GM18519 (cell line): ENCODE data around the gene THRAP3.
"Not testable (repeated sequence)": the region's sequence is repeated elsewhere in the genome, so short reads cannot be mapped to it uniquely, and the experiment has no call there.

Experiments
- ATAC-seq: cut with Tn5 transposase; IDR thresholded peaks from one replicate; pipeline ENCODE4 v1.9.1; 2021; ENCODE audit warnings: mild to moderate bottlenecking, moderate library complexity; ENCODE audit not compliant: unreplicated experiment, low FRiP score

Gene THRAP3

DNA sequence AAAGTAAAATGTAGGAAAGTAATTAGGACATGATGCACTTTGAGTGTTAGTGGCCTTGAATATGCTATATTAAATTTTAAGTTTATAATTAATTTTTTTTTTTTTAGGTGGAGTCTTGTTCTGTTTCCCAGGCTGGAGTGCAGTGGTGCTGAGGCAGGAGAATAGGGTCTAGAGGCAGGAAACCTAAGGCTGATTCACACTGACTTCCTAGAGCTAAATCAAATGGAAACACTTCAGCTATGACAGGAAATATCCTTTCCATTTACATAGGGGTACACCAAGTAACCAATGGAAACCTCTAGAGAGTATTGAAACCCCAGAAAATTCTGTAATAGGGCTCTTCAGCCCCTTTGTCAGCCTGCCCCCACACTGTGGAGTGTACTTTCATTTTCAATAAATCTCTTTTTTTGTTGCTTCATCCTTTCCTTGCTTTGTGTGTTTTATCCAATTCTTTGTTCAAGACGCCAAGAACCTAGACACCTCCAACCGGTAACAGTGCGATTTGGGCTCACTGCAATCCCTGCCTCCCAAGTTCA lies 17.9 kb upstream of the THRAP3 start:
- no peak for ATAC-seq

DNA sequence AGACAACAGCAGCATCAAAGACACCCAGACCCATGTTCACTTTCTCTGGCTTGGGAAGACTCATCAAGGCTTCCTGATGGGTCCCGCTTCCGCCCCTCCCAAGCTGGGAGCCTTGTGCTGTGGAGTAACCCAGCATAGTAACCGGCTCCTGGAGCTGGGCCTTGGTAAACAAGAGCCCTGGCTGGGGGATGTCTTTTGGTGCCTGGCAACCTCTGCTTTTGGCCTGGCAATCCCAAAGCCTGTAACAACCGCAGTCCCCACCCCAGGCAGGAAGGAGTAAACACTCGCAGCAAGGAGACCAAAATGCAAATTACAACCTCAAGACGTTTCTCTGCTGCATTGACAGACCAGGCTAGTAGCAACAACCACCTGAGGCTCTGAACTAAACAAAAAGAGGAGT lies 16.9 kb upstream of the THRAP3 start:
- ATAC-seq = no peak

DNA sequence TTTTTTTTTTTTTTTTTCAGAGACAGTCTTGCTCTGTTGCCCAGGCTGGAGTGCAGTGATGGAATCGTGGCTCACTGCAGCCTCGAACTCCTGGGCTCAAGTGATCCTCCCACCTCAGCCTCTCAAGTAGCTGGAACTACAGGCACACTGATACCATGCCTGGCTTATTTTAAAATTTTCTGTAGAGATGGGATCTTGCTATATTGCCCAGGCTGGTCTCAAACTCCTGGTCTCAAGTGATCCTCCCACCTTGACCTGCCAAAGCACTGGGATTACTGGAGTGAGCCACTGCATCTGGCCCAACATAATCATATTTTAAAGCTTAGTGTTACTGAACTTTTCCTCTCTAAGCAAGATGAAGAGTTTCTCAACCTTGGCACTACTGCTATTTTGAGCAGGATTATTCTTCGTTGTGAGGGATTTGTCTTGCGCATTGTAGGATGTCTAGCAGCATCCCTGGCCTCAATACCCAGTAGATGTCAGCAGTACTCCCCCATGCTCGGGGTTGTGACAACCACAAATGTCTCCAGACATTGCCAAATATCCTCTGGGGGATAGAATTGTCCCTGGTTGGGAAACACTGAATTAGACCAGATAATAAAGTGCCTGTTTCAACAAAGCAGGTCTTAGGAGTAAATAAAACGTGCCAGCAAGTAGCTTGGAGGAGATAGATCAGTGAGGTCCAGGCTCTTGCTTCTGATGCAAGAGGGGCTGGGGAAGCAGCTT lies 15.1 kb upstream of the THRAP3 start:
- no peak for ATAC-seq

DNA sequence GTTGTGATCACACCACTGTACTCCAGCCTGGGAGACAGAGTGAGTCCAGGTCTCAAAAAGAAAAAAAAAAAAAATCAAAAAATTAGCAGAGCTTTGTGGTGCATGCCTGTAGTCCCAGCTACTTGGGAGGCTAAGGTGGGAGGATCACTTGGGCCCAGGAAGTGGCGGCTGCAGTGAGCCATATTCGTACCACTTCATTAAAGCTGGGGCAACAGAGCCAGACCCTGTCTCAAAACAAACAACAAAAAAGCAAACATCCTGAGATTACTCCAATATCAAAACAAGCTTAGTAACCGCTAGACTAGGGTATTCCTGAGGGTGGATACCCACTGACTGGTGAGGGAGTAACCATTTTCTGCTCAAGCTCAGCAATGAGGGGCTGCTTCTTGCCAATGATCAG lies 12.9 kb upstream of the THRAP3 start:
- no peak for ATAC-seq

DNA sequence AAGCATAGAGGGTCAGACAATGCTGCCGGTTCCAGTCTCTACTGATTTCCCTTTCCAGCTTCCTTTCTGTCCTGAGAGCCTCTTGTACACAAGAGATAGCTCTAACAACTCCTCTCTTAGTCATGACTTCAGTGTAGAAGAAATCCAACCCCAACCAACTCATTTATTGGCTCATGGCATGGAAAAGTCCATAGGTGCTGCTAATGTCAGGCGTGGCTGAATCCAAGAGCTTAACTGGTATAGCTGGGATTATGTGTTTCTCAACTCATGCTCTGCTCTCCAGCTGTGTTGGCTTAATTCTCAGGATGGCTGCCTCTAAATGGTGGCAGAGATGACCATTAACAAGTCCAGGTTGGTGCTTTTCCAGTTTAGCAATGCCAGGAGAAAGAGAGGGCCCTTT lies 12.4 kb upstream of the THRAP3 start:
- no peak for ATAC-seq

DNA sequence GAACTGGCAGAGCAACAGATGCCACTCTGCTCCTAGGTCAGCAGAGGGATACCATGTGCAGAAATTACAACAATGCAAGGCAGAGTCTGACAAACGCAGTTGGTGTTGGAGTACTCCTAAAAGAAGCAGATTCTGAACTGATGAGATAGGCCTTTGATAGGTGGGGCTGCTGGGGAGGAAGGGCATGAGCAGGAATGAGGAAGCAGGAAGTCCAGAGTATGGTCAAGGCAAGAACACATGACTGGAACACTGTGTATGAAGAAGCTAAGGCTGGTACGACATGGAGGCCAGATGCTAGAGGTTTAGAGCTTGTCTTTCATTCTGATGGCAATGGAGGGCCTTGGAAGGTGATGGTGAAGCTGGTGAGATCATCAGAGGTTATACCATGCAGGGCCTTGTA lies 11.5 kb upstream of the THRAP3 start:
- ATAC-seq = no peak

DNA sequence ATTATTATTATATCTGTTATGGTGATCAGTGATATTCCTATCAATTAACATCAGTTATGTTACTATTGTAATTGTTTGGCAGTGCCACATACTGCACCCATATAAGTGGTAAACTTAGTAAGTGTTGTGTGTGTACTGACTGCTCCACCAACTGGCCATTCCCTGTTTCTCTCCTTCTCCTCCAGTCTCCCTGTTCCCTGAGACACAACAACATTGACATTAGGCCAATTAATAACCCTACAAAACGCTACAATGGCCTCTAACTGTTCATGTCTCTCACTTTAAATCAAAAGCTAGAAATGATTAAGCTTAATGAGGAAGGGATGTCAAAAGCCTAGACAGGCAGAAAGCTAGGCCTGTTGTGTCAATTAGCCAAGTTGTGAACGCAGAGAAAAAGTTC lies 6.6 kb upstream of the THRAP3 start:
- ATAC-seq = no peak

DNA sequence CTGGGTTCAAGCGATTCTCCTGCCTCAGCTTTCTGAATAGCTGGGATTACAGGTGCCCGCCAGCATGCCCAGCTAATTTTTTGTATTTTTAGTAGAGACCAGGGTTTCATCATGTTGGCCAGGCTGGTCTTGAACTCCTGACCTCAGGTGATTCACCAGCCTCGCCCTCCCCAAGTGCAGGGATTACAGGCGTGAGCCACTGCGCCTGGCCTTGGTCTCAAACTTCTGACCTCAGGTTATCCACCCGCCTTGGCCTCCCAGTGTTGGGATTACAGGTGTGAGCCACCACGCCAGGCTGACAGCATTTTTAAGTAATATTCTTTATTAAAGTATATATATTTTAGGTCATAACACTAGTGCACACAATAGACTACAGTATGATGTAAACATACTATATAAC lies 2.3 kb upstream of the THRAP3 start:
- ATAC-seq = not testable (repeated sequence)

DNA sequence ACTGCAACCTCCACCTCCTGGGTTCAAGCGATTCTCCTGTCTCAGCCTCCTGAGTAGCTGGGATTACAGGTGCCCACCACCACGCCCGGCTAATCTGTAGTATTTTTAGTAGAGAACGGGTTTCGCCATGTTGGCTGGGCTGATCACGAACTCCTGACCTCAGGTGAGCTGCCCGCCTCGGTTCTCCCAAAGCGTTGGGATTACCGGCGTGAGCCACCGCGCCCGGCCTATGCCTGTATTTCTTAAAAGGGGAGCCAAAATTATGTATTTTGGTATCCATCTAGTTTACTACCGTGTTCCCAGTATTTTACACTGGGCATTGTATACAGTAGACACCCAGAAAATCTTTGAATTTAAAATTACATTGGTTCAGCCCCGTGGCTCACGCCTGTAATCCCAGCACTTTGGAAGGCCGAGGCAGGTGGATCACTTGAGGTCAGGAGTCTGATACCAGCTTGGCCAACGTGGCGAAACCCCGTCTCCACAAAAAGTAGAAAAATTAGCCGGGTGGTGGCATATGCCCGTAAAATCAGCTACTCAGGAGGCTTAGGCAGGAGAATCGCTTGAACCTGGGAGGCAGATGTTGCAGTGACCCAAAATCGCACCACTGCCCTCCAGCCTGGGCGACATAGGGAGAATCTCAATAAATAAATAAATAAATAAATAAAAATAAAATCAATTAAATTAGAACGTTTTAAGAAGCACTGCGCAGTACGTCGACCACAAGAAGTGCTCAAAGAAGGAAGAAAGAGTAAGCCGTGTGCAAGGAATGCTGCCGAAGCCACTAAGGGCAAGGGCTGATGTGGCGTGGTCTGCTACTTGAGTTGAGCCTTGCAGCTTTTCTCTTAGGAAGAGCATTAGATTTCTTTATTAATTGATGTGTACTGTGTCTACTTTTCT lies 1.5 kb upstream of the THRAP3 start:
- no peak for ATAC-seq

DNA sequence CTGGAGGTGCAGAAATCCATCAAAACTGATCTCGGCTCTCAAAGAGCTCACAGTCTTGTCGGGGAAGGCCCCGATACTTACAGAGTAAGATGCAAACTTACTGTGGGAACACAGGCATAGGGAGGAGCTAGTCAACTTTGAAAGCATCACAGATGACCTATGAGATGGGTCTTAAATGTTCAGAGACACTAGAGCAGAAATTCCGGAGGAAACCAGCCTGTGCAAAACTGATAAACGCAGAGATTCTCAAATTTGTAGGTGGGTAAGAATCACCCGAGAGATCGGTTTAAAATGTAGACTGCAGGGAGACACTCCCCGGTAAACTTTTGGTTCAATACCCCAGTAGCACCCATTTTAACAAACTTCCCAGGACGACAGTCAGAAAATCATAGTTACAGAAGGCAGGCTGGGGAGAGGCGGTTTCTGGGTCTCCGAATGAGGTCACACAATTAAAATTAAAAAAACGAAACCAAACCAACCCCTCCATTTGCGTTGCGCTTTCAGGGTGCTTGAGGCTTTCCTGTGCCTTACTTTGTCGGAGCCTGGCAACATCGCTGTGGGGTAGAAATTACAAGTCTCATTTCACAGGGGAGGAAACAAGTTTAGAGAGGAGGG lies 755 bp upstream of the THRAP3 start:
- peak; percentile 11 for ATAC-seq

DNA sequence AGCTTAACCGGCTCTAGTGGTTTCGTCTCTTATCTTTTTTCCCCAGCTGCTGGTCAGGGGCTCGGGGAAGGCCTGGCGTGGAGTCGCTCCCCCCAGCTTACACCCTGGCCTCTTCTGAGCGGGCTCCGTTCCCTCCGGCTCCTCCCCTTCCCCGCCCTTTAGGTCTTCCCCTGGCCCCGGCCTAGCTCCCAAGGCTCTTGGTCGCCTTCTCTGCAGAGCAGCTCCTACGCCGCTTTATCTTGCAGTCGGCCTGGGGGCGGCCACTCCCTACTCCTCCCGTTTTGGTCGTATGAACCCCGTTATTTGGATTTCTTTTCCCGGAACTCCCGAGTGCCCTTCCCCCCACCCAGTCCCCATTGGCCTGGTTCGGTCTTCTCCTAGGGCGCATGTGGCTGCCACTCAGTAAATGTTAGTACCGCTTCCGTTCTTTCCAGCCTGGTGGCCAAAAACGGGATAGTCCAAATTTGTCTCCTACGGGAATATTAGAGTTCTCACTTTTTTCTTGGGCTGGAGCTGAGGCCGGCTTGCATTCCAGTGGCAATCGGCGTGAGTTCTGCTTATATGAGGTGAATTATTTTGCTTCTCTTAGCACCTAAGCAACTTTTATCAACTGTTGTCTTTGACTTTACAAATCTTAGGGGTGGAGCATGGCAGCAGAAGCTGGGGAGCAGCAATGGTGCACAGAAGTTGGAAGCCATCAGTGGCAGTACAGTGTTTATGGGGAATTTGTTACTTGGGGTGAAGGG lies 467 bp downstream of the THRAP3 start:
- peak; percentile 16 for ATAC-seq

DNA sequence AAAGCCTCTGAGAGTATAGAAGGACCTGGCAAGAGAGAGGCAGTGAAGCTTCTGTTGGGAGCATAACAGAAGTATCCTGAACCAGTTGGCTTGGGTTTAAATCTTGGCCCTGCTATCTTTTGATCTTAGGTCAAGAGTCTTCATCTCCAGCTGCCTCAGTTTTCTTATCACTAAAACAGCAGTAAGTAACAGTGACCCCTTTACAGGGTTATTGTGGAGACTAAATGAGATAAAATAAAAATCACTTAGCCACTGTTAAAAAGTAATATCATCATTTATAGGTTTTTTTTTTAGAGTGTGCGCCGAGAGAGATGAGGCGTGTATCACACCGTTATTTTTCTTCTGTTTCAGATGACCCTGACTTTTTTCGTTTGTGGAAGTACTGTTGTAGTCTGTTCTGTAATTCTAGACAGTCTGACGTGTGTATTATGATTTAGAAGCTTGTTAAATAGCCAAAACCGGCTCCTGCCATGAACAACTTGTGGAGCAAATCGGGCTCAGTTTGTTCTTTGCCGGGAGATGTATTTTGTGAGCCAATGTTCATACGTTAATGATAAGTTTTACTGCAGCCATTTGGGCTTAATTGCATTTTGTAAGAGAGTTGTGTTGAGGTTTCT lies 1.1 kb downstream of the THRAP3 start:
- ATAC-seq = no peak

DNA sequence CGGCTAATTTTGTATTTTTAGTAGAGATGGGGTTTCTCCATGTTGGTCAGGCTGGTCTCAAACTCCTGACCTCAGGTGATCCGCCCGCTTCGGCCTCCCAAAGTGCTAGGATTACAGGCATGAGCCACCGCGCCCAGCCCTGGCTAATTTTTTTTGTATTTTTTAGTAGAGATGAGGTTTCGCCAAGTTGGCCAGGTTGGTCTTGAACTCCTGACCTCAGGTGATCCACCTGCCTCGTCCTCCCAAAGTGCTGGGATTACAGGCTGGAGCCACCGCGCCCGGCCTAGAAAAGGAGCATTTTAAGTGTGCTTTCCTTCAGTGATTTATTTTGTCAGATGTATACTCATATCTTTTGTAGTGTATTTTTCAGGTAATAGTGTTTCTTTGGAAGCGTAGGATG lies 6.0 kb downstream of the THRAP3 start:
- ATAC-seq = not testable (repeated sequence)

DNA sequence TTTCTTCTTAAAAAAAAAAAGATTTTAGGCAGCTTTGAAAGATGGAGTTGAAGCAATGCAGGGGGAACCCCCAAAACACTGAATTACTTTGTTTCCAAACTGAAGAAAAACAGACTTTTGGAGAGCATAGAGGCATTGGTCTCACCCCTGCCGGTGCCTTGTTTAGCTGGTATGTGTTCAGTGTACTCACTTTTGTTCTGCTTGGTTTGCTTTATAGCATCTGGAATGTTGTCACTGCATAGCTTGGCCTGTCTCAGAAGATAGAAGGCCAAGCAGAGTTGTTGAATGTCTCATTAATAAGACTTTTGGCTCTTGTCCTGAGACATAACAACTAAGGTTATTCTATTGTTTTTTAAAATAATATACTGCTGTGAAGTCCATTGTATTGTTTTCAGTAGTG lies 6.9 kb downstream of the THRAP3 start:
- no peak for ATAC-seq

DNA sequence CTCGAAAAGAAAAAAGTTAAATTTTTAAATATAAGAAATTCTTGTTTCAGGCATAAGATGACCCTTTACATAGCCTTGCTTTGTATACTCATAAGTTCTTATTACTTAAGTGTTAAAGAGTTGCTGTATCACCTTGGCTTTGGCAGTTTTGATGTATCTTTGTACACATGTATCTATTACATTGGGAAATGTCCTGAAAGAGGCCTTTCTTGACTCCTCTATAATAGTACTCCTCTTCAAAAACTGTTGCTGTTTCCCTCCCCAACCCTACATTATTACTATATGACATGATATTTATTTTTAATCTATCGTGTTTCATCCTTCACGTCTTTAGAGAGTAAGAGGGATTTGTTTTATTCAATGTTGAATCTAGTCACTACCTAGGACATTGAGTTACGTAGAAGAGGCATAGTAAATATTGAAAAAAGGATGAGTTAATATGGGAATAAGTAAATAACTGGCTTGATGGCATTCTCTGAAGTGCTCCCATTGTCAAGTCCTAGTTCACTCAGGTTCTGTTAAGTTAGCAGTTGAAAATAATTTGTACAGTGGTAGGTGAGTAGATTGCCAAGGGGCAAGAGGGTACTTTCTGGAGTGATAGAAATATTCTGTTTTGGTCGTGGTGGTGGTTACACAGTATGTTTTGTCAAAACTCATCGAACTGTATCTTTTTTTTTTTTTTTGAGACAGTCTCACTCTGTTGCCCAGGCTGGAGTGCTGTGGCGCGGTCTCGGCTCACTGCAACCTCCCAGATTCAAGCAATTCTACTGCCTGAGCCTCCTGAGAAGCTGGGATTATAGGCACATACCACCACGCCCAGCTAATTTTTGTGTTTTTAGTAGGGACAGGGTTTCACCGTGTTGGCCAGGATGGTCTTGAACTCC lies 8.2 kb downstream of the THRAP3 start:
- no peak for ATAC-seq

DNA sequence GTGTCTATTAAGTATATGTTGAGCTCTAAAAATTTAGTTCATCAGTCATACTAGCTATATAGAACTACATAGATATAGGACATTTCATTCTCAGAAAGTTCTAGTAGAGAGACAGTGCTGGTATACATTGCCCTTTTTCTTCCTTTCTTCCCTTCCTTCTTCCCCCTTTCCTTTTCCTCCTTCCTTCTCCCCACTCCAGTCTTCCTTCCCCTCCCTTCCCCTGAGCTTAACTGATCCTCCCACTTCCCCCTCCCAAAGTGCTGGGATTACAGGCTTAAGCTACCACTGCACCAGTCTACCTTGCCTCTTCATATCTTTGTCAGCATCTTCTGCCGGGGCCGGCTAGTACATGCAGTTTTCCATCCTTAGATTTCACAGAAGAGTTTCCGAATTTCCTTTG lies 12.1 kb downstream of the THRAP3 start:
- ATAC-seq = no peak

DNA sequence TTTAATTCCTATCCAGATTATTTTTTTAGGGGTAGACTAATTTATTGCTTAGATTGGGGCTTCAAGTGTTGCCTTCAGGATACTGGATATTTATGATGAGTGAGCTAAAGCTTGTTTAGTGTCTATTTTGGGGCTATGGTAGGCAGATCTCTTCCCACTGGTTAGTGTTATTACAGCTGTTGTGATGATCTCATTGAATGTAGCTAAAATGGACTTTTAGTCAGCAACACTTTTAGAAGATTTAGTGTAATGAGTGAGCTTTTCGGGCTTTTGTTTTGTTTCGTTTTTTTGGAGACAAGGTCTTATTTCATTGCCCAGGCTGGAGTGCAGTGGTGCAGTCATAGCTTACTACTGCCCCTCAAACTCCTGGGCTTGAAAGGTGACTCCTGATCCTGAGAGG lies 14.2 kb downstream of the THRAP3 start:
- ATAC-seq = no peak

DNA sequence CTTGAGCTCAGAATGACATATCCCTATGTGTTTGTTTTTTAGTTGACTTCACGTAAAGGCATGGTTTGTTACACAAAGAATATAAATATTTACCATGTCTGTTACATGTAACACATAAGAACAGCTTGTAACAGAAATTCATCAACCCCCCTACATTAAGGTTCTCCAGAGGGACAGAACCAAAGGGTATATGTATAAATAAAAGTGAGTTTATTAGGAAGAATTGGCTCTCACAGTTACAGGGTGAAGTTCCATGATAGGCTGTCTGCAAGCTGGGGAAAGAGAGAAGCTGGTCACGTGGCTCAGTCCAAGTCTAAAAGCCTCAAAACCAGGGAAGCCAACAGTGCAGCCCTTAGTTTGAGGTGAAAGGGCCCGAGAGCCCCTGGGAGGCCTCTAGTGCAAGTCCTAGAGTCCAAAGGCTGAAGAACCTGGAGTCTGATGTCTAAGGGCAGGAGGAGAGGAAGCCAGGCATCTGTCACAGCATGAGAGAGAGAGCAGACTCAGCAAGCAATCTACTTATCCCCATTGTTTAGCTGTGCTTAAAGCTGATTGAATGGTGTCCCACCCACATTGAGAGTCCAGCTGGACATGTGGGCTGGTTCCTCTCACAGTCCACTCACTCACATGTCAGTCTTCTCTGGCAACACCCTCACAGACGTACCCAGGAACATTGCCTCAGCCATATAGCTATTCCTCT lies 15.8 kb downstream of the THRAP3 start:
- ATAC-seq = no peak

DNA sequence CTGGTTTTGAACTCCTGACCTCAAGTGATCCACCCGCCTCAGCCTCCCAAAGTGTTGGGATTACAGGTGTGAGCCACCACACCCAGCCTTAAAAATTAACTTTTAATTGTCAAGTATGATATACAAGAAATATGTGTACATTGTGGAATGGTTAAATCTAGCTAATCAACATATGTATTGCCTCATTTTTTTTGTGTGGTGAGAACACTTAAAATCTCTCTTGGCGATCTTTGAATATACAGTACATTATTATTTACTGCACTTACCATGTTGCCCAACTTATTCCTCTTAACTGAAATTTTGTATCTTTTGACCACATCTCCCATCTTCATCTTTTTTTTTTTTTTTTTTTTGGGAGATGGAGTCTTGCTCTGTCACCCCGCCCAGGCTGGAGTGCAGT lies 23.3 kb downstream of the THRAP3 start:
- ATAC-seq = no peak
